Fibroblast of gingiva (primary cell): ENCODE measurements around the gene SH3BP2.

Source experiments
- DNase-seq: peaks from one replicate; pipeline ENCODE4 v3.0.0-alpha.2; 2011; ENCODE audit warnings: low read depth

SH3BP2 gene

DNA sequence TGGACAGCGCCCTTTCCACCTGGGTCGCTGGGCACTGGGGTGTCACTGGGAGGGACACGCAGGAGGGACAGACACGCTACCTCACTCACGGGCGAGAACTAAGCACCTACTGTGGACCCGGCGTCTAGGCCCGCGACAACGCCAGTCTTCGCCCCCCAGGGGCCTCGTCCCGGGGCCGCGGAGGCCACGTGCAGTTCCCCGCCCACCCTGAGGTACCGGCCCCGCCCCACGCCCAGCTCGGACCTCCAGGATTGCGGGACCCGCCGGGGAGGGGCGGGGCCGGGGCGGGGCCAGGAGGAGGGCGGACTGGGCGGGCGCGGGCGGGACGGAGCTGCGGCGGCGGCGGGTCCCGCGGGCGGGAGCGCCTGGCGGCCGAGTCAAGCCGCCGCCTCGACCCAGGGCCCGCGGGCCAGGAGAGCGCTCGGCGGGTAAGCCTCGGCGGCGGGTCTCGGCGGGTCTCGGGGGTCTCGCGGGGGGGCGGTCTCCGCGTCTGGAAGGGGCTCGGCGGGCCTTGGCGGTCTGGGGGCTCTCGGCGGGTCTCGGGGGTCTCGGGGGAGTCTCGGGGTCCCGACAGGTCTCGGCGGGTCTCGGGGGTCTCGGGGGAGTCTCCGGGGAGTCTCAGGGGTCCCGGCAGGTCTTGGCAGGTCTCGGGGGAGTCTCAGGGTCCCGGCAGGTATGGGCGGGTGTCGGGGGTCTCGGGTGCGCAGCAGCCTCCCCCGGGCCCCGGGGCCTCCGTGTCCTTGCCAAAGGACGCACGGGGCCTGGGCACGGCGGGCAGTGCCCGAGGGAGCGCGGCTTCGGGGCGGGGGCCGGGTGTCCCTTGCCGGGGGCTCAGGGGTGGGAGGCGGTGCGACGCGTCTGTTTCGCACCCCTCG lies at the start of gene SH3BP2:
Gene SH3BP2, plus strand, starts transcription at position 375 of the 875 bp plus-strand sequence. CDS start 27,533 bp downstream, outside the sequence.
- peak; percentile 59 for DNase-seq

DNA sequence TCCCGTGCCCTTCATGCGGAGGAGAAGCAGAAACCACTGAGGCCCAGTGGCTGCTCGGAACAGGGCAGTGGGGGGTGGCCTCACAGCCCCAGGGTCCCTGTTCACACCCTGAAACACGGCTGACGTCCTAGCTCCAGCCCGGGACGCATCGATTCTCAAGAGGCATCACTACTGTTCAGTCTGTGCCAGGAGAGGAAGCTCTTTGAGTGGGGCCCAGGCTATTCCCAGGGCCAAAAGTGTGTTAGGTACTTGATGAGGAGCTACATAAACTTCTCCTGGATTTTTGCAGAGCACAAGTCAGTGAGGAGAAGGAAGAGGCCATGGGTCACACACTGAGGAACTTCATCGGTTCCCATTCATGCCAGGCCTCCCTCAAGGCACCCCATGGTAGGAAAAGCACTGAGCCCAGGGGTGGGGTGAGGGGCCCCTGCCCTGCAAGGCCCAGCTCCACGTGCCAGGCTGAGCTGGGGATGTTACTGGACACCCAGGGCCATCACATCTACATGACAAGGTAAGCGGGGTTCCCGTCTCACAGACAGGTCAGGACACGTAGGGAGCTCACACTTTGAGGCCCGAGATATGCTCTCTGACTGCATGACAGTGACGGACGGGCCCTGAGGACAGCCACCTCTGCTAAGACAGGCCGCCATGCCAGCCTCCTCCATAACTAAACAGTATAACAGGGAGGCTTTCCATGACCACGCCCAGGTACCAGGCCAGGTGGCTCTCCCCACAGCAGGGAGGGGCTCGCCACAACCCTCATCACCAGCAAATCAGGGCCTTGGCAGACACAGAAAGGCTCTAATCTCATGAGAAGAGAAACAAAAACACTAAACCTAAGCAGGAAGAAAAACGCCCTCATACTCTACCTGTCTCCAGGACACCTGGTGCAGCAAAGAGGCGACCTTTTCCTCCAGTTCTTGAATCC lies 49.1 kb upstream of the SH3BP2 start:
- no peak for DNase-seq

GRCh38 chr4:2744576-2745270 lies 48.2 kb upstream of the SH3BP2 start:
- no peak for DNase-seq

GRCh38 chr4:2745516-2745915 lies 47.4 kb upstream of the SH3BP2 start:
- no peak for DNase-seq

GRCh38 chr4:2745981-2746806 lies 46.7 kb upstream of the SH3BP2 start:
- no peak for DNase-seq

DNA sequence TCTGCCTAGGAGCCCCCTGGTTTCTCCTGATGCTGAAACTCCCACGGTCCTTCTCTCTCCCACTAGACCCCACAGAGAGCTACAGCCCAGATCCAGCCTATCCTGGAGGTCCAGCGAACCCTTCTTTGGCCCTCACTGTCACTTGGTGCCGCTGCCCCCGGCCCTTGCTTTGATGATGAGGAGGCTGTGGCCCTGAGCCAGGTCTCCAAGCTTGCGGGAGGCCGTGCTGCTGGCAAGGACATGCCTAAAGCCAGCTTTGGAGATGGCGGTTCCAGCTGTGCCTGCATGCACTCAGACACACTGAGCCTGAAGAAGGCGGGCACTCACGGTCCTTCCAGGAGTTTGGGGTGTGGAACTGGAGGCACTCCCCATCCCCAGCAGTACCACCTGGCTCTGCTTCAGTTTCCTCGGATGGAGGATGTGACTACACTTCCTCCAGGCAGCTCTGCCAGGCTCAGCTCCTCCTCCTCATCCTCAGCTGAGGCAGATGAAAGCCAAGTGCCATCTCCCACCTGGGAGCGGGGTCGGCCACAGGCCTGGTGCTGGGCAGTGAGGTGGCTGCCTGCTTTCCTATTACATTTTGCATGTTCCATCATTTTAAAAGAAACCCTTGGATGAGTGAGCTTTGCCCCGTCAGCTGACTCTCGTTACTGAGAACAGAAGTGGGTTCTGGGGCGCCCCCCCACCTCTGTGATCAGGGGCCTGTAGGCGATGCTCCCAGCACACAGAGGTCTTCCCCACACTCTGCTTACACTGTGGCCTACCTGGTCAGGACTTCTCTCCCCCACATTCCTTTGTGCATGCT lies 45.8 kb upstream of the SH3BP2 start:
- DNase-seq = no peak

GRCh38 chr4:2750719-2751605 lies 41.9 kb upstream of the SH3BP2 start:
- DNase-seq = no peak

- no peak for DNase-seq
Observed at GRCh38 chr4:2753436-2753835, 39.4 kb upstream of the SH3BP2 start.

DNA sequence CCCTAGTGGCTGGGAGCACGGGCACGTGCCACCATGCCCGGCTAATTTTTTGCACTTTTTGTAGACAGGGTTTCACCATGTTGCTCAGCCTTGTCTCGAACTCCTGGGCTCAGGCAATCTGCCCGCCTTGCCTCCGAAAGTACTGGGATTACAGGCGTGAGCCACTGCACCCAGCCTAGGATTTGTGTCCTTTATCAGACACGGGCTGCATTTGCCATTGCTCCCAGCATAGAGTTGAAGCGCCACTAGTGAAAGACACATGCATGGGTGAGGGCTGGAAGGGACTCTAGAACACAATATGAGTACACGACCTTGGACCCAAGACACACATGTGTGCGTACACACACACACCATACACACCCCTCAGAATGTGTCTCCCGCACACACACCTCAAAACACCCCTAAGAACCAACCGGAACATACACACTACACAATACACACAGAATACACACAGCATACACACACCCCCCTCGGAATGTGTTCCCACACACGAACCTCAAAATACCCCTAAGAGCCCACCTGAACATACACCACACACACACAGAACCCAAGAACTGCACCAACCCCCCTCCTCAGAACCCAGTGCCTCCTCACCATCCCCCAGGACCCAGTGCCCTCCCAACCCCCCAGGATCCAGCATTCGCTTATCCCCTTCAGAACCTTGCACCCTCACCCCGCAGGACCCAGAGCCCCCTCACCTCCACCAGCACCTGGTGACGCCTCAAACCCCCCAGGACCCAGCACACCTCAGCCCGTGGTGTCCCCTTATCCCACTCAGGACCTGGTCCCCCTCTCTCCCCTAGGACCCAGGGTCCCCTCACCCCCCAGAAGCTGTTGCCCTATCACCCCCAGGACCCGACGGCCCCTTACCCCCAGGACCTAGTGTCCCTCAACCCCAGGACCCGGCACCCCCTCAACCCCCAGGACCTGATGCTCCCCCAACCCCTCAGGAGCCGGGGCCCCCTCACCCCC lies 37.8 kb upstream of the SH3BP2 start:
- DNase-seq = no peak

- DNase-seq = peak; percentile 86
Observed at GRCh38 chr4:2755821-2756690, 36.8 kb upstream of the SH3BP2 start, which contains the start of gene TNIP2. Gene TNIP2 (minus strand): TSS chr4:2756336. CDS start chr4:2756289, 47 bp downstream.

DNA sequence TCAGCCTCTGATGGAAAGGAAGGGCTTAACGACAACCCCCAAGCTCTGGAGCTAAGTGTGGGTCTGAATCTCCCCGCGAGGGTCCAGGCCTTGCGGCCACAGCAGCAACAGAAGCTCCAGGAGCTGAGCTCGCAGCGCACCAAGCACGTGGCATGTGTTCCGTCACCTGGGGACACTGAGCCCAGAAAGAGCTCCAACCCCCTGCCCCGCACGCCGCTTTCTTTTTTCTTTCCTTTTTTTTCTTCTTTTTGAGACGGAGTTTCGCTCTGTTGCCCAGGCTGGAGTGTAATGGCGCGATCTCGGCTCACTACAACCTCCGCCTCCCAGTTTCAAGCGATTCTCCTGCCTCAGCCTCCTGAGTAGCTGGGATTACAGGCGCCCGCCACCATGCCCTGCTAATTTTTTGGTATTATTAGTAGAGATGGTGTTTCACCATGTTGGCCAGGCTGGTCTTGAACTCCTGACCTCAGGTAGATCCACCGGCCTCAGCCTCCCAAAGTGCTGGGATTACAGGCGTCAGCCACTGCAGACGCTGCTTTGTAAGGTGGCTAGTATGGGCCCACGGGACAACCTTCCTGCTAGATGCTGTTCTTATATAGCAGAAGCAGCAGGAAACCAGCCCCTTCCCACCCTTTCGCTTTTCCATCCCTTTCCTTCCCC lies 36.1 kb upstream of the SH3BP2 start:
- no peak for DNase-seq

- DNase-seq = no peak
Observed at GRCh38 chr4:2757426-2757825, 35.5 kb upstream of the SH3BP2 start.

- DNase-seq = no peak
Observed at GRCh38 chr4:2761035-2761923, 31.6 kb upstream of the SH3BP2 start.

DNA sequence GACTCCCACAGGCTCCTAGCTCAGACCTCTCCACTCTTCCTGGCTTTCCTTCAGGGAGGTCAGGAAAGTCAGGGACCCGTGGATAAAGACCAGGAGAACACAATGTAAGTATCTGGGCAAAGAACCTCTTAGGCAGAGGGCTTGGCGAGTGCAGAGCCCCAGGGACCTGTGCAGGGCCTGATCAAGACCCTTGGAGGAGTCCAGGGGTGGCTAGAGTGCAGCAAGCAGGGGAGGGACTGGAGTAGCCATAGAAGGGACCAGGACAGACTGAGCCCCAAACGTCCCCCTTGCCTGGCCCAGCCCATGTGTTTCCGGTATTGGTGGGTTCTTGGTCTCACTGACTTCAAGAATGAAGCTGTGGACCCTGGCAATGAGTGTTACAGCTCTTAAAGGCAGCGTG lies 30.8 kb upstream of the SH3BP2 start:
- DNase-seq = no peak
